ENCODE data around the gene COX10.

DNA sequence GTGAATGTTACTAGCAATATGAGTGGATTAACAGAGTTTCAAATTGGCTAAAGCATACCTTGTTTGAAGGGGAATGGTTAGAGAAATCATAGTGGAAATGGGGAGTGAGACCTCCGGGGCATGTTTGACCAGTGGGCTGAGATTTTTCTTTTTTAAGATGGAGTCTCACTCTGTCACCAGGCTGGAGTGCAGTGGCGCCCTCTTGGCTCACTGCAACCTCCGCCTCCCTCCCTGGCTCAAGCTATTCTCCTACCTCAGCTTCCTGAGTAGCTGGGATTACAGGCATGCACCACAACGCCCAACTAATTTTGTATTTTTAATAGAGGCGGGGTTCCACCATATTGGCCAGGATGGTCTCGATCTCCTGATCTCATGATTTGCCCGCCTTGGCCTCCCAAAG, 157.7 kb downstream of the COX10 start:
- TF ChIP-seq POLR2A (IDR thresholded peaks at IDR 0.05; ENCODE audit: low read length) (no peak), GATA1 (IDR thresholded peaks at IDR 0.05; ENCODE audit: low read depth, low read length) (no peak)

All from erythroblast (primary cell).